DOHH2 (cell line): Measurements from ENCODE around the gene GPATCH3.

ENCODE experiments used
- EZH2phosphoT487 ChIP-seq: fragments of 200-600 bp; sonication (generic); IDR thresholded peaks from 2 replicates; pipeline ENCODE4 v1.6.1; 2017; ENCODE audit warnings: borderline replicate concordance, mild to moderate bottlenecking, antibody characterized with exemption, low read length, moderate library complexity, mixed read lengths
- TF ChIP-seq, protein P1 (sequence below): fragments of 200-600 bp; sonication (generic); IDR thresholded peaks from one replicate; pipeline ENCODE4 v1.5.1; 2014; ENCODE audit warnings: antibody characterized with exemption, mild to moderate bottlenecking, low read depth, low read length; ENCODE audit not compliant: poor library complexity, severe bottlenecking

DNA sequence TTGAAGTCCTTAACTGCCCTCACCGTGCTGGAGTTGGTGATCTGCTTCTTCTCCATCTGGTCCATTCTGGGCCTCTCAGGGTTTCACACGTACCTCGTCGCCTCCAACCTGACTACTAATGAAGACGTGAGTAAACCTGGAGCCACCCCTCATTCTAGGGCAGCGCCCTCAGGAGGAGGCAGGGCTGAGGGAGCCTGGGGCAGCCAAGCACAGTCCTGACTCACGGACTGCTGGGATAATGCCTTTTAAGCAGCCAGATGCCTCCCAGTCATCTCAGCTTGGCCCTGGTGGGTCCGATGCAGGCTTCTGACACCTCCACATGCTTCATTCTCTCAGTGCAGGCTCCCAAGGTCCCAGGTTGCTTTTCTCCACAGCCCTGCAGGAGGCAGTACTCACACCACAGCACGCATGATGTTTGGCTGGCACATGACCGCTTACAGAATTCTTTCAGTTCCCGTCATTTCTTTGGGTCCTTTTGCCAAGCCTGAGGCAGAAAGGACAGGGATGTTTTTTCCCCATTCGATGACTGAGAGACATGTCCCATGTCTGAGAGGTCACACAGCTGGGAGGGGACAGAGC, 49.1 kb downstream of the GPATCH3 start:
- TF ChIP-seq, protein P1, sequence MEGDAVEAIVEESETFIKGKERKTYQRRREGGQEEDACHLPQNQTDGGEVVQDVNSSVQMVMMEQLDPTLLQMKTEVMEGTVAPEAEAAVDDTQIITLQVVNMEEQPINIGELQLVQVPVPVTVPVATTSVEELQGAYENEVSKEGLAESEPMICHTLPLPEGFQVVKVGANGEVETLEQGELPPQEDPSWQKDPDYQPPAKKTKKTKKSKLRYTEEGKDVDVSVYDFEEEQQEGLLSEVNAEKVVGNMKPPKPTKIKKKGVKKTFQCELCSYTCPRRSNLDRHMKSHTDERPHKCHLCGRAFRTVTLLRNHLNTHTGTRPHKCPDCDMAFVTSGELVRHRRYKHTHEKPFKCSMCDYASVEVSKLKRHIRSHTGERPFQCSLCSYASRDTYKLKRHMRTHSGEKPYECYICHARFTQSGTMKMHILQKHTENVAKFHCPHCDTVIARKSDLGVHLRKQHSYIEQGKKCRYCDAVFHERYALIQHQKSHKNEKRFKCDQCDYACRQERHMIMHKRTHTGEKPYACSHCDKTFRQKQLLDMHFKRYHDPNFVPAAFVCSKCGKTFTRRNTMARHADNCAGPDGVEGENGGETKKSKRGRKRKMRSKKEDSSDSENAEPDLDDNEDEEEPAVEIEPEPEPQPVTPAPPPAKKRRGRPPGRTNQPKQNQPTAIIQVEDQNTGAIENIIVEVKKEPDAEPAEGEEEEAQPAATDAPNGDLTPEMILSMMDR: peak; percentile 18
- TF ChIP-seq EZH2phosphoT487: no peak
